IMR-90 (cell line): Measurements from ENCODE around the gene PPIP5K2. TPM values are rescaled to one million over a fixed set of nuclear protein-coding genes. Genes with fewer than 3 reads are reported as not detected.

ENCODE experiments used
- ATAC-seq: fragments of 200-7000 bp; cut with Tn5 transposase; 2 replicates; pipeline ENCODE4 v1.9.1; 2020; ENCODE audit warnings: low read depth, mild to moderate bottlenecking, moderate library complexity
- BruUV-seq: library from RNA; stranded (reverse); fragments of 400-500 nt; replicated peaks from 2 replicates; lab custom pipeline; 2021; lab: Mats Ljungman, UMichigan
- CTCF ChIA-PET: fragments of 300-600 bp; formaldehyde crosslinking; extraction: SDS; loops from one replicate; lab custom pipeline; 2021; ENCODE audit warnings: antibody characterized with exemption; lab: Yijun Ruan, JAX
- POLR2A ChIA-PET: fragments of 300-600 bp; sonication (Branson Sonifier 250); formaldehyde crosslinking; loops from one replicate; lab custom pipeline; 2022; ENCODE audit warnings: antibody characterized with exemption; ENCODE audit not compliant: unreplicated experiment; lab: Charles Lee
- DNase-seq: peaks from one replicate; pipeline ENCODE4 v3.0.0; 2013
- H2AFZ ChIP-seq: replicated peaks from 2 replicates; pipeline ENCODE3; 2013; ENCODE audit warnings: low read length, mild to moderate bottlenecking; ENCODE audit not compliant: poor library complexity
- H2AK5ac ChIP-seq: 2 replicates; pipeline ENCODE4 v1.6.1; 2013; ENCODE audit warnings: low read depth, low read length, inconsistent platforms
- H2AK9ac ChIP-seq: replicated peaks from 2 replicates; pipeline ENCODE3; 2013; ENCODE audit warnings: mild to moderate bottlenecking, low read depth, low read length, moderate library complexity; ENCODE audit not compliant: poor library complexity
- H2BK120ac ChIP-seq: 2 replicates; pipeline ENCODE4 v1.6.1; 2013; ENCODE audit warnings: low read depth, low read length, inconsistent platforms
- H2BK15ac ChIP-seq: 3 replicates; pipeline ENCODE4 v1.6.1; 2013; ENCODE audit warnings: low read depth, low read length, inconsistent platforms
- H2BK20ac ChIP-seq: 2 replicates; pipeline ENCODE4 v1.6.1; 2013; ENCODE audit warnings: low read depth, mild to moderate bottlenecking, inconsistent platforms, low read length, moderate library complexity
- H2BK5ac ChIP-seq: 2 replicates; pipeline ENCODE4 v1.6.1; 2013; ENCODE audit warnings: mild to moderate bottlenecking, low read depth, low read length, inconsistent platforms; ENCODE audit not compliant: poor library complexity, severe bottlenecking
- H3K14ac ChIP-seq: replicated peaks from 2 replicates; pipeline ENCODE4 v1.6.1; 2013; ENCODE audit warnings: low read depth, low read length, inconsistent platforms
- H3K18ac ChIP-seq: 2 replicates; pipeline ENCODE4 v1.6.1; 2013; ENCODE audit warnings: low read depth, low read length, control low read depth
- H3K23ac ChIP-seq: 2 replicates; pipeline ENCODE4 v1.6.1; 2013; ENCODE audit warnings: low read depth, low read length, inconsistent platforms
- H3K27ac ChIP-seq: 2 replicates; pipeline ENCODE4 v1.5.1; 2013; ENCODE audit warnings: mild to moderate bottlenecking, control low read depth, low read length; ENCODE audit not compliant: insufficient read depth
- H3K27me3 ChIP-seq: 2 replicates; pipeline ENCODE4 v1.6.1; 2013; ENCODE audit warnings: low read length; ENCODE audit not compliant: control insufficient read depth, insufficient read depth
- H3K36me3 ChIP-seq: 2 replicates; pipeline ENCODE4 v1.6.1; 2013; ENCODE audit warnings: low read length, mixed read lengths; ENCODE audit not compliant: control insufficient read depth, insufficient read depth
- H3K4ac ChIP-seq: 2 replicates; pipeline ENCODE4 v1.6.1; 2013; ENCODE audit warnings: low read depth, low read length, inconsistent platforms
- H3K4me1 ChIP-seq: 2 replicates; pipeline ENCODE4 v1.6.1; 2013; ENCODE audit warnings: low read length, mixed read lengths; ENCODE audit not compliant: control insufficient read depth, insufficient read depth
- H3K4me2 ChIP-seq: 2 replicates; pipeline ENCODE4 v1.6.1; 2013; ENCODE audit warnings: low read depth, mild to moderate bottlenecking, control low read depth, low read length, moderate library complexity
- H3K4me3 ChIP-seq: 2 replicates; pipeline ENCODE4 v1.5.1; 2013; ENCODE audit warnings: low read depth, mild to moderate bottlenecking, control low read depth, low read length, moderate library complexity; ENCODE audit not compliant: insufficient read depth
- H3K56ac ChIP-seq: 2 replicates; pipeline ENCODE4 v1.6.1; 2013; ENCODE audit warnings: low read length, inconsistent platforms; ENCODE audit not compliant: insufficient read depth; ENCODE audit errors: extremely low read depth
- H3K79me1 ChIP-seq, 2 experiments: 2 replicates each; pipeline ENCODE4 v1.6.1; 2013; ENCODE audit warnings: low read length in 2 of 2, inconsistent platforms in 1 of 2, low read depth in 1 of 2
- H3K9ac ChIP-seq: 2 replicates; pipeline ENCODE4 v1.6.1; 2013; ENCODE audit warnings: low read depth, low read length, control low read depth
- H3K9me1 ChIP-seq: 2 replicates; pipeline ENCODE4 v1.6.1; 2013; ENCODE audit warnings: low read length, inconsistent platforms; ENCODE audit not compliant: insufficient read depth
- H3K9me3 ChIP-seq: 2 replicates; pipeline ENCODE4 v1.6.1; 2013; ENCODE audit warnings: low read length; ENCODE audit not compliant: control insufficient read depth, insufficient read depth
- H4K20me1 ChIP-seq: 2 replicates; pipeline ENCODE4 v1.6.1; 2013; ENCODE audit warnings: low read length, inconsistent platforms; ENCODE audit not compliant: insufficient read depth
- H4K5ac ChIP-seq: 2 replicates; pipeline ENCODE4 v1.6.1; 2013; ENCODE audit warnings: mild to moderate bottlenecking, low read depth, low read length, control low read depth
- H4K8ac ChIP-seq, 2 experiments: 2 replicates each; pipeline ENCODE4 v1.6.1; 2013; ENCODE audit warnings: low read depth in 2 of 2, low read length in 2 of 2, control low read depth in 1 of 2, inconsistent platforms in 1 of 2
- H4K91ac ChIP-seq: 2 replicates; pipeline ENCODE4 v1.6.1; 2013; ENCODE audit warnings: low read depth, low read length, inconsistent platforms; ENCODE audit not compliant: insufficient read depth
- BHLHE40 ChIP-seq: fragments of 150-350 bp; IDR thresholded peaks from 2 replicates; pipeline ENCODE4 v1.6.1; 2016; ENCODE audit warnings: mild to moderate bottlenecking, low read depth, low read length
- CHD1 ChIP-seq: IDR thresholded peaks from 2 replicates; pipeline ENCODE4 v1.6.1; 2012; ENCODE audit warnings: low read depth, low read length, improper control_type of control experiment
- CTCF ChIP-seq: conservative IDR thresholded peaks from 2 replicates; pipeline ENCODE4 v1.5.1; 2012; ENCODE audit warnings: mild to moderate bottlenecking, low read depth, low read length, improper control_type of control experiment
- FOS ChIP-seq: fragments of 150-350 bp; IDR thresholded peaks from 2 replicates; pipeline ENCODE4 v1.6.1; 2016; ENCODE audit warnings: low read depth, low read length
- MAFK ChIP-seq: IDR thresholded peaks from 2 replicates; pipeline ENCODE4 v1.6.1; 2012; ENCODE audit warnings: low read depth, low read length, improper control_type of control experiment
- MAZ ChIP-seq: IDR thresholded peaks from 2 replicates; pipeline ENCODE4 v1.6.1; 2012; ENCODE audit warnings: low read depth, mild to moderate bottlenecking, low read length, improper control_type of control experiment, moderate library complexity, borderline replicate concordance
- MXI1 ChIP-seq: IDR thresholded peaks from 2 replicates; pipeline ENCODE4 v1.6.1; 2012; ENCODE audit warnings: low read depth, mild to moderate bottlenecking, low read length, moderate library complexity, borderline replicate concordance
- NFE2L2 ChIP-seq: fragments of 150-350 bp; IDR thresholded peaks from 2 replicates; pipeline ENCODE4 v1.6.1; 2016; ENCODE audit warnings: low read depth, mild to moderate bottlenecking, low read length
- POLR2A ChIP-seq: IDR thresholded peaks from 2 replicates; pipeline ENCODE4 v1.6.1; 2012; ENCODE audit warnings: mild to moderate bottlenecking, low read depth, low read length
- RCOR1 ChIP-seq: IDR thresholded peaks from 2 replicates; pipeline ENCODE4 v1.6.1; 2012; ENCODE audit warnings: mild to moderate bottlenecking, low read length, improper control_type of control experiment; ENCODE audit not compliant: insufficient replicate concordance
- RFX5 ChIP-seq: IDR thresholded peaks from 2 replicates; pipeline ENCODE4 v1.8.0; 2012; ENCODE audit warnings: low read depth, mild to moderate bottlenecking, low read length, moderate library complexity
- SMC3 ChIP-seq: fragments of 150-350 bp; IDR thresholded peaks from 2 replicates; pipeline ENCODE4 v1.6.1; 2016; ENCODE audit warnings: low read depth, mild to moderate bottlenecking, antibody characterized with exemption, low read length, moderate library complexity
- USF2 ChIP-seq: fragments of 150-350 bp; IDR thresholded peaks from 2 replicates; pipeline ENCODE4 v1.6.1; 2017; ENCODE audit warnings: mild to moderate bottlenecking, antibody characterized with exemption, low read length, low read depth
- WGBS, 2 experiments: methylation state at CpG; one replicate each; pipeline versions ENCODE4 v1.1.5 to v1.1.7; 2013; ENCODE audit warnings: missing lambda C conversion rate in 2 of 2; ENCODE audit not compliant: insufficient read length in 1 of 2; ENCODE audit errors: extremely low coverage in 2 of 2; 5-methylcytosine and 5-hydroxymethylcytosine counted together
- dilution Hi-C: fragments of 300-500 bp; cut with HindIII; formaldehyde crosslinking; loops from one replicate; pipeline ENCODE4 v1.14.3; 2018; ENCODE audit warnings: low sequenced_read_pairs; ENCODE audit not compliant: unreplicated experiment
- in situ Hi-C: fragments of 300-500 bp; cut with MboI; formaldehyde crosslinking; loops from 3 replicates; pipeline ENCODE4 v1.14.3; 2019; ENCODE audit warnings: low sequenced_read_pairs, inconsistent platforms, mixed read lengths
- intact Hi-C: fragments of 100-400 bp; cut with micrococcal nuclease; formaldehyde crosslinking; loops from 2 replicates; pipeline ENCODE4 v1.10.0; 2022
- polyA plus RNA-seq, 3 experiments: library from polyadenylated mRNA; depleted of rRNA; stranded (reverse); fragments of >200 nt; gene quantifications; 2 replicates each; pipeline ENCODE4 v1.2.3, GENCODE V29; 2012; ENCODE audit warnings: low replicate concordance in 1 of 3
- total RNA-seq: library from RNA; depleted of rRNA; stranded (reverse); fragments of >200 nt; gene quantifications from 2 replicates; pipeline ENCODE4 v1.2.3, GENCODE V29; 2012
- TF ChIP-seq, protein P1 (sequence below): fragments of 150-350 bp; IDR thresholded peaks from 2 replicates; pipeline ENCODE4 v1.6.1; 2016; ENCODE audit warnings: low read depth, mild to moderate bottlenecking, low read length, moderate library complexity, borderline replicate concordance

PPIP5K2 gene
- total and polyA plus RNA-seq, 2 of the 4 experiments (the other 2 are of a cell fraction): 32.4 to 67.6 TPM

DNA sequence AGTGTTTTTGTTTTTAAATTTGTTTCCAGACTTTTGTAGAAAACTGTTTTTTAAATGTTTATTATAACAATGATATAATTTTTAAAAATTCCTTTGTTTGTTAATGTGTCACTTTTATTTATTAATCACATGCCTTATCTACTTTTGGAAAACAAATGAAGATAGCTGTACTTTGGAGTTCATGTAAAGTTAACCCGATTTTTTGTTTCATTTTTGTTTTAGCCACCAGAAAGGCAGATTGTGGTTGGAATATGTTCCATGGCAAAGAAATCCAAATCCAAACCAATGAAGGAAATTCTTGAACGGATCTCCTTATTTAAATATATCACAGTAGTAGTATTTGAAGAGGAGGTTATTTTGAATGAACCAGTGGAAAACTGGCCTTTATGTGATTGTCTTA lies 13.1 kb downstream of the PPIP5K2 start:
- Histone ChIP-seq H3K23ac (no peak overlapping the region), H3K9me3 (no peaks in the 10 kb centered on the region), H2AFZ (no peak overlapping the region), H3K27ac (no peak overlapping the region), H4K20me1 (no peaks in the 10 kb centered on the region), H2AK9ac (no peak overlapping the region), H3K9me1 (0 out of 2 replicates have a peak, but pooled peaks cover 2% of the 10 kb centered on the region), H2BK20ac (no peak overlapping the region), H3K4me3 (no peak overlapping the region), H3K36me3 (peaks cover 3% of the 10 kb centered on the region; the same call in 1 of the 2 replicates), H2BK15ac (no peak overlapping the region), H3K4me1 (no peaks in the 10 kb centered on the region), H2AK5ac (no peak overlapping the region), H3K4me2 (no peak overlapping the region), H3K18ac (no peak overlapping the region), H4K8ac (no peak overlapping the region), H3K56ac (no peak overlapping the region), H3K9ac (no peak overlapping the region), H4K91ac (no peak overlapping the region), H3K79me1 (peaks cover 0 to 9% of the 10 kb centered on the region in 2 experiments; a peak in 2 of 4 replicates), H2BK5ac (no peak overlapping the region), H2BK120ac (no peak overlapping the region), H3K27me3 (no peaks in the 10 kb centered on the region), H4K5ac (no peak overlapping the region), H3K14ac (no peak overlapping the region), H3K4ac (no peak overlapping the region)
- dilution Hi-C loops (no loop called here), intact Hi-C loops (loop anchor here (10.0 kb wide), 1 partner anchor 358 kb away; no protein-coding TSS in a partner anchor), in situ Hi-C loops (no loop called here)
- no peak for DNase-seq
- no peak for TF ChIP-seq SMC3
- TF ChIP-seq NFE2L2: no peak
- TF ChIP-seq, protein P1, sequence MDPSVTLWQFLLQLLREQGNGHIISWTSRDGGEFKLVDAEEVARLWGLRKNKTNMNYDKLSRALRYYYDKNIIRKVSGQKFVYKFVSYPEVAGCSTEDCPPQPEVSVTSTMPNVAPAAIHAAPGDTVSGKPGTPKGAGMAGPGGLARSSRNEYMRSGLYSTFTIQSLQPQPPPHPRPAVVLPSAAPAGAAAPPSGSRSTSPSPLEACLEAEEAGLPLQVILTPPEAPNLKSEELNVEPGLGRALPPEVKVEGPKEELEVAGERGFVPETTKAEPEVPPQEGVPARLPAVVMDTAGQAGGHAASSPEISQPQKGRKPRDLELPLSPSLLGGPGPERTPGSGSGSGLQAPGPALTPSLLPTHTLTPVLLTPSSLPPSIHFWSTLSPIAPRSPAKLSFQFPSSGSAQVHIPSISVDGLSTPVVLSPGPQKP: no peak
- TF ChIP-seq CTCF: no peak
- TF ChIP-seq MAFK: no peak
- TF ChIP-seq MAZ: no peak
- no peak for TF ChIP-seq POLR2A
- no peak for TF ChIP-seq USF2
- TF ChIP-seq RCOR1: no peak
- no peak for TF ChIP-seq FOS
- no peak for TF ChIP-seq CHD1
- no peak for TF ChIP-seq MXI1
- TF ChIP-seq RFX5: no peak
- no peak for TF ChIP-seq BHLHE40
- CTCF ChIA-PET: interaction anchor here (1.2 kb wide), 1 partner anchor 91 kb away, joined by 3 read pairs; no protein-coding TSS in a partner anchor
- BruUV-seq: no TSS peak
- no peak for ATAC-seq
- POLR2A ChIA-PET: no interaction called here
- WGBS, 2 experiments: no CpG with 5 or more reads among the region's 2 CpGs
